Skeletal muscle satellite cell (primary cell): ENCODE measurements around the gene SLC39A1.

ENCODE experiments used
- H3K27me3 ChIP-seq: 2 replicates; pipeline ENCODE4 v1.7.0; 2013; ENCODE audit warnings: low read length; ENCODE audit not compliant: control insufficient read depth, insufficient read depth
- H3K36me3 ChIP-seq: 2 replicates; pipeline ENCODE4 v1.7.0; 2013; ENCODE audit warnings: mild to moderate bottlenecking, control low read depth, low read length; ENCODE audit not compliant: insufficient read depth
- H3K4me1 ChIP-seq: 2 replicates; pipeline ENCODE4 v1.7.0; 2013; ENCODE audit warnings: low read length; ENCODE audit not compliant: control insufficient read depth, insufficient read depth
- H3K4me2 ChIP-seq: 2 replicates; pipeline ENCODE4 v1.7.0; 2013; ENCODE audit warnings: mild to moderate bottlenecking, low read length
- H3K4me3 ChIP-seq: 2 replicates; pipeline ENCODE4 v1.7.0; 2013; ENCODE audit warnings: low read length
- H3K9ac ChIP-seq: 2 replicates; pipeline ENCODE4 v1.7.0; 2013; ENCODE audit warnings: mild to moderate bottlenecking, low read depth, low read length, moderate library complexity
- H3K9me3 ChIP-seq: replicated peaks from 2 replicates; pipeline ENCODE4 v1.7.0; 2013; ENCODE audit warnings: mild to moderate bottlenecking, control low read depth, low read length

Gene SLC39A1

GRCh38 chr1:153934746-153935145 is 28.6 kb downstream of the SLC39A1 start:
- Histone ChIP-seq H3K4me1 (no peaks in the 10 kb centered on the region), H3K4me3 (no peak overlapping the region), H3K9ac (no peak overlapping the region), H3K27me3 (no peaks in the 10 kb centered on the region), H3K4me2 (no peak overlapping the region), H3K36me3 (peaks cover 51% of the 10 kb centered on the region), H3K9me3 (no peaks in the 10 kb centered on the region)

- Histone ChIP-seq H3K9me3 (no peaks in the 10 kb centered on the region), H3K4me3 (no peak overlapping the region), H3K9ac (no peak overlapping the region), H3K36me3 (peaks cover 48% of the 10 kb centered on the region), H3K4me1 (peaks cover 1% of the 10 kb centered on the region), H3K27me3 (no peaks in the 10 kb centered on the region), H3K4me2 (no peak overlapping the region)
These were observed 29.4 kb downstream of the SLC39A1 start for GRCh38 chr1:153933955-153934354.

- no peak overlapping the region for H3K9ac ChIP-seq
- H3K9me3 ChIP-seq = no peaks in the 10 kb centered on the region
- no peak overlapping the region for H3K4me2 ChIP-seq
- H3K4me1 ChIP-seq = peaks cover 3% of the 10 kb centered on the region
- H3K27me3 ChIP-seq = no peaks in the 10 kb centered on the region
- peaks cover 48% of the 10 kb centered on the region for H3K36me3 ChIP-seq
- H3K4me3 ChIP-seq = no peak overlapping the region
These were observed 29.9 kb downstream of the SLC39A1 start for GRCh38 chr1:153933430-153933829.

GRCh38 chr1:153932156-153933131 is 30.9 kb downstream of the SLC39A1 start:
- H3K4me3 ChIP-seq = no peak overlapping the region
- H3K4me2 ChIP-seq = no peak overlapping the region
- no peaks in the 10 kb centered on the region for H3K27me3 ChIP-seq
- H3K4me1 ChIP-seq = peaks cover 3% of the 10 kb centered on the region
- peaks cover 45% of the 10 kb centered on the region for H3K36me3 ChIP-seq
- H3K9ac ChIP-seq = no peak overlapping the region
- H3K9me3 ChIP-seq = no peaks in the 10 kb centered on the region

GRCh38 chr1:153929981-153930948 is 33.1 kb downstream of the SLC39A1 start:
- Histone ChIP-seq H3K4me2 (no peak overlapping the region), H3K9me3 (no peaks in the 10 kb centered on the region), H3K4me1 (peaks cover 3% of the 10 kb centered on the region), H3K27me3 (no peaks in the 10 kb centered on the region), H3K4me3 (no peak overlapping the region), H3K9ac (no peak overlapping the region), H3K36me3 (peaks cover 25% of the 10 kb centered on the region)

GRCh38 chr1:153929426-153929825 is 33.9 kb downstream of the SLC39A1 start:
- H3K36me3 ChIP-seq = peaks cover 25% of the 10 kb centered on the region
- peaks cover 4% of the 10 kb centered on the region for H3K4me1 ChIP-seq

GRCh38 chr1:153928791-153929341 is 34.5 kb downstream of the SLC39A1 start:
- no peak overlapping the region for H3K4me2 ChIP-seq
- no peak overlapping the region for H3K9ac ChIP-seq
- no peaks in the 10 kb centered on the region for H3K27me3 ChIP-seq
- H3K4me1 ChIP-seq = peaks cover 10% of the 10 kb centered on the region
- H3K9me3 ChIP-seq = no peaks in the 10 kb centered on the region
- peaks cover 22% of the 10 kb centered on the region for H3K36me3 ChIP-seq
- H3K4me3 ChIP-seq = no peak overlapping the region

More at GRCh38 chr1:153929426-153929825, 33.9 kb downstream of the SLC39A1 start:
- no peak overlapping the region for H3K9ac ChIP-seq
- no peak overlapping the region for H3K4me2 ChIP-seq
- no peaks in the 10 kb centered on the region for H3K27me3 ChIP-seq
- H3K4me3 ChIP-seq = no peak overlapping the region
- no peaks in the 10 kb centered on the region for H3K9me3 ChIP-seq

- Histone ChIP-seq H3K4me2 (no peak overlapping the region), H3K36me3 (peaks cover 17% of the 10 kb centered on the region), H3K4me1 (peaks cover 16% of the 10 kb centered on the region), H3K9me3 (no peaks in the 10 kb centered on the region), H3K27me3 (no peaks in the 10 kb centered on the region), H3K4me3 (no peak overlapping the region), H3K9ac (no peak overlapping the region)
These were observed 35.1 kb downstream of the SLC39A1 start for GRCh38 chr1:153928245-153928644.

- no peak overlapping the region for H3K4me3 ChIP-seq
- no peaks in the 10 kb centered on the region for H3K27me3 ChIP-seq
- no peak overlapping the region for H3K9ac ChIP-seq
- peaks cover 17% of the 10 kb centered on the region for H3K4me1 ChIP-seq
- H3K36me3 ChIP-seq = peaks cover 4% of the 10 kb centered on the region
- H3K9me3 ChIP-seq = no peaks in the 10 kb centered on the region
- H3K4me2 ChIP-seq = no peak overlapping the region
These were observed 36.9 kb downstream of the SLC39A1 start for GRCh38 chr1:153926405-153926804.

GRCh38 chr1:153922972-153923925 is 40.1 kb downstream of the SLC39A1 start, which contains the start of gene GATAD2B:
GATAD2B (minus strand) TSS chr1:153922972; CDS start chr1:153828347, 94,625 bp downstream.
- Histone ChIP-seq H3K4me2 (peak within 1 kb of the TSS; percentile 92), H3K36me3 (peaks cover 4% of the 10 kb centered on the region), H3K9me3 (no peaks in the 10 kb centered on the region), H3K4me1 (peaks cover 36% of the 10 kb centered on the region), H3K27me3 (no peaks in the 10 kb centered on the region), H3K4me3 (peak within 1 kb of the TSS; percentile 79), H3K9ac (peak within 1 kb of the TSS; percentile 89)
